ENCODE results near the gene CD93. TPM values are rescaled to one million over a fixed set of nuclear protein-coding genes. Genes with fewer than 3 reads are reported as not detected.

The CD93 gene
- total and polyA plus RNA-seq, 2 of the 8 experiments (the other 6 are each of a cell fraction or from before 2014, with no cell fraction given) = under 0.01 to 0.07 TPM

DNA sequence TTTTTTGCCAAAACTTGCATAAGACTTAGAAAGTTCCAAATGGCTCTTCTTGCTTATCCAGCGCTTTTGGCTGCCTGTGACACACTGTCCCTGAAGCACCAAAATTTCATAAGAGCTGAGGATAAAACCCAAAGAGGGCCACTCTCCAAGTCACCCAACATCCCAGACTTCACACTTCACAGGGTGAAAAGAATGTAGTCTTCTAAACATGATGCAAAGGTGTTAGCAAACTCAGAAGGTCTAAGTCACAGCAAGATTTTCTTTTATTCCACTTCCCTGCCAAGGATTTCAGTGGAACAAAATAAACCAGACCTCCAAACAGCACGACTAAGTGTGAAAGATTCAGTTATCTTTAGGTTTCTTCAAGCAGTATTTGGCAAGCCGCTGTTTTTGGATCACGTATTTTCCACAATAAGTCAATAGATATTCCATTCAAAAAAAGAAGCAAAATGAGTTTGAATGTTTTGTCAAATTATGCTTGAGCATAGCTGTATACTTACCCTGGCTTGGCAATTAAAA, 44.6 kb upstream of the CD93 start:
- FAIRE-seq = no peak
- Histone ChIP-seq H3K27me3 (replicated peaks in 1 of 4; ENCODE audit: control insufficient read depth in 3 of 4, extremely low read depth in 1 of 4, insufficient read depth in 3 of 4, low read length in 3 of 4) (no peaks in the 10 kb centered on the region), H3K27ac (ENCODE audit: low read depth, low read length) (no peak overlapping the region), H2BK15ac (ENCODE audit: low read length) (no peak overlapping the region), H2BK120ac (replicated peaks; ENCODE audit: low read depth, low read length) (no peak overlapping the region), H3K79me1 (ENCODE audit: low read depth, low read length) (no peaks in the 10 kb centered on the region), H4K20me1 (replicated peaks in 1 of 2; ENCODE audit: control insufficient read depth in 1 of 2, insufficient read depth in 2 of 2, low read length in 2 of 2) (no peaks in the 10 kb centered on the region), H3K23me2 (ENCODE audit: low read depth, low read length) (no peaks in the 10 kb centered on the region), H3K36me3 (ENCODE audit: control insufficient read depth in 2 of 4, insufficient read depth in 4 of 4, low read length in 3 of 4) (no peaks in the 10 kb centered on the region), H2BK5ac (ENCODE audit: low read depth, low read length) (no peak overlapping the region), H4K5ac (ENCODE audit: insufficient read length, low read depth, low read length) (no peak overlapping the region), H3K18ac (ENCODE audit: extremely low read depth, low read length) (no peak overlapping the region), H3K4me1 (replicated peaks in 1 of 4; ENCODE audit: control insufficient read depth in 3 of 4, insufficient read depth in 4 of 4, low read length in 3 of 4) (no peaks in the 10 kb centered on the region), H3K56ac (replicated peaks; ENCODE audit: insufficient read length, low read depth, low read length) (no peak overlapping the region), H3K4me2 (ENCODE audit: insufficient read depth in 1 of 2, low read depth in 2 of 2, low read length in 2 of 2) (no peak overlapping the region), H3K9ac (replicated peaks in 1 of 4; ENCODE audit: extremely low read depth in 1 of 4, low read depth in 3 of 4, low read length in 3 of 4) (no peak overlapping the region), H2BK12ac (ENCODE audit: low read depth, low read length) (no peak overlapping the region), H3K23ac (ENCODE audit: insufficient read length) (no peak overlapping the region), H3K79me2 (ENCODE audit: control insufficient read depth in 1 of 2, insufficient read depth in 2 of 2, low read length in 2 of 2) (no peaks in the 10 kb centered on the region), H3K9me3 (ENCODE audit: insufficient read depth in 2 of 2, low read depth in 1 of 2, low read length in 1 of 2) (no peaks in the 10 kb centered on the region; a peak in 1 of 4 replicates), H4K91ac (replicated peaks; ENCODE audit: insufficient read length, low read length) (no peak overlapping the region), H3K4ac (replicated peaks; ENCODE audit: insufficient read length, low read depth, low read length) (no peak overlapping the region), H4K8ac (ENCODE audit: extremely low read depth, insufficient read depth, low read length) (no peak overlapping the region), H2AFZ (ENCODE audit: low read length) (no peak overlapping the region), H3K4me3 (ENCODE audit: extremely low read depth in 1 of 4, insufficient read depth in 2 of 4, low read depth in 3 of 4, low read length in 4 of 4) (no peak overlapping the region), H2AK5ac (ENCODE audit: low read depth, low read length) (no peak overlapping the region), H2BK20ac (ENCODE audit: low read length) (no peak overlapping the region), H3K14ac (ENCODE audit: insufficient read length) (no peak overlapping the region)
- ChIA-PET POLR2A (ENCODE audit: partially characterized antibody) (no interaction called here), CTCF (ENCODE audit: partially characterized antibody) (interaction anchor here (0.9 kb wide), 1 partner anchor 55 kb away, joined by 3 read pairs; no protein-coding TSS in a partner anchor)
- WGBS, 2 experiments (ENCODE audit: extremely low coverage in 1 of 2, insufficient coverage in 1 of 2, insufficient read length in 1 of 2, insufficient replicate concordance in 2 of 2, low coverage in 1 of 2, low lambda C conversion rate in 2 of 2, missing lambda C conversion rate in 1 of 2) = 91% methylated on average over 4 of the region's 4 CpGs; no CpG with 5 or more reads in 1 of the 2 experiments
- no peak for DNase-seq (ENCODE audit: low read depth in 1 of 2, low spot score in 2 of 2)
- TF ChIP-seq JUN (IDR thresholded peaks at IDR 0.05; ENCODE audit: low read depth, low read length) = no peak
- no peak for TF ChIP-seq SP2 (IDR thresholded peaks at IDR 0.05; ENCODE audit: low read length)
- TF ChIP-seq NANOG (IDR thresholded peaks at IDR 0.05; ENCODE audit: insufficient read depth, low read depth, low read length, poor library complexity, severe bottlenecking) = no peak
- TF ChIP-seq EGR1 (IDR thresholded peaks at IDR 0.05; ENCODE audit: borderline replicate concordance, low read depth, low read length) = no peak
- TF ChIP-seq SIRT6 (IDR thresholded peaks at IDR 0.05; ENCODE audit: low read length) = no peak
- no peak for TF ChIP-seq CHD2 (IDR thresholded peaks at IDR 0.05; ENCODE audit: low read length)
- TF ChIP-seq BACH1 (IDR thresholded peaks at IDR 0.05; ENCODE audit: low read length) = no peak
- TF ChIP-seq CTBP2 (IDR thresholded peaks at IDR 0.05; ENCODE audit: borderline replicate concordance, insufficient read depth, insufficient read length, low read length) = no peak
- TF ChIP-seq, protein P1, sequence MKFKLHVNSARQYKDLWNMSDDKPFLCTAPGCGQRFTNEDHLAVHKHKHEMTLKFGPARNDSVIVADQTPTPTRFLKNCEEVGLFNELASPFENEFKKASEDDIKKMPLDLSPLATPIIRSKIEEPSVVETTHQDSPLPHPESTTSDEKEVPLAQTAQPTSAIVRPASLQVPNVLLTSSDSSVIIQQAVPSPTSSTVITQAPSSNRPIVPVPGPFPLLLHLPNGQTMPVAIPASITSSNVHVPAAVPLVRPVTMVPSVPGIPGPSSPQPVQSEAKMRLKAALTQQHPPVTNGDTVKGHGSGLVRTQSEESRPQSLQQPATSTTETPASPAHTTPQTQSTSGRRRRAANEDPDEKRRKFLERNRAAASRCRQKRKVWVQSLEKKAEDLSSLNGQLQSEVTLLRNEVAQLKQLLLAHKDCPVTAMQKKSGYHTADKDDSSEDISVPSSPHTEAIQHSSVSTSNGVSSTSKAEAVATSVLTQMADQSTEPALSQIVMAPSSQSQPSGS (IDR thresholded peaks at IDR 0.05; ENCODE audit: low read length) = no peak
- no peak for TF ChIP-seq TCF12 (IDR thresholded peaks at IDR 0.05; ENCODE audit: low read depth, low read length)
- no peak for TF ChIP-seq FOSL1 (IDR thresholded peaks at IDR 0.05; ENCODE audit: insufficient read depth, low read depth, low read length)
- no peak for TF ChIP-seq POLR2A (IDR thresholded peaks at IDR 0.05; ENCODE audit: control extremely low read depth in 1 of 2, low read depth in 2 of 2, low read length in 2 of 2)
- no peak for TF ChIP-seq KDM4A (IDR thresholded peaks at IDR 0.05; ENCODE audit: low read depth, low read length, severe bottlenecking)
- TF ChIP-seq GTF2F1 (IDR thresholded peaks at IDR 0.05; ENCODE audit: borderline replicate concordance, low read depth, low read length) = no peak

Data from H1 (cell line).